HG02678 (cell line): Measurements from ENCODE around the gene CNIH3.

Experiments used
- ATAC-seq: cut with Tn5 transposase; IDR thresholded peaks from one replicate; pipeline ENCODE4 v1.9.1; 2021; ENCODE audit warnings: mild to moderate bottlenecking, moderate library complexity; ENCODE audit not compliant: unreplicated experiment

Gene CNIH3

DNA sequence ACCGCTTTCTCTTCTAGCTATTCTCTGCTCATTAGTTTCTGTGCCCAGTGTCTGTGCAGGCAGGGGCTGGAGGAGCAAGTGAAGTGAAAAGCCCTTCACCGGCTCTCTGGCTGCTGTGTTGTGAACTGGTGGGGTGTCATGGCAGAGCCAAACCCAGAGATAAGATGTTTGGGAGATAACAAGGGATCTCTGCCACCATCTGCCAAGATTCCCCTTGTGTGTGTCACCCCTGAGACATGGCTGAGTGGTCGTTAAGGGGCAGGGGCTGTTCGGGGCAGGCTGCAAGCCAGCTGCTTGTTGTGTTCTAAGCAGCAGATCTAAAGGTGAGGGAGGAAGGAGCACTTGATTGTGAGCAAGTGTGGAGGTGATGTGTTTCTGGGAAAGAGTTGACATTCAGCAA is 24.5 kb downstream of the CNIH3 start:
- no peak for ATAC-seq

DNA sequence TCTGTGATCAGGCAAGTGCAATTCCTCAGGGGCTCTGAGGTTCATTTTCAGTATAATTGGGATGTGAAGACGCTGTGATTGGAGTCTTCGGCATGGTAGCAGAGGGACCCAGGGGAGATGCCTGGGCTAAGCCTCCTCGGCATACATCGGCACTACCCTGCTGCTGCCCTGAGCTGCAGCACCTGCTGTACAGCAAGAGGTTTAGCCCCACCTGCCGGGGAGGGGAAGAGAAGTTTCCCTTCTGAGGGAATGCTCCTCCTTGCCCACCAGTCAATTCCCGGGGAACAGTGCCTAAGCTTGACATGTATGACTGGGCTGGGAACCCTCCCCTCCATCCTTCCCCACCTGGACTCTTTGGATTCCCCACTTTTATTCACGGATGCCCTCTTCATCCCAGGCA is 24.9 kb downstream of the CNIH3 start:
- no peak for ATAC-seq

DNA sequence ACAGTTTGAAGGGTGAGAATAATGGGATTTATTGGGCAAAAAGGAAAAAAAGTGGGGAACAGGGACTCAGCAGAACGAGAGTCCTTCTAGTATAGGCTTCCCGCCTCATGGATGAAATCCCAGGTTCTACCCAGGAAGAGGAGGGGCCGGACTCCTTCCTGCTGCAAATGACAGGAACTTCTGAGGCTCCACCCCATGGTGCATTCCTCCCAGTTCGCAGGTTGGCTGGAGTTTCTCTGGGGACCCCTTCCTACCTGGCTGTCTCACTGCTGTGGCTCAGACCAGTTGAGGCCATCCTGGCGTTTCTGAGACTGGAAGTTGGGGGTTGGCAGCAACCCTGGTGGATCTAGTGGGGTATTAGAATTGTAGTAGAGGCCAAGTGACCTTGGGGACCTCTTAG is 27.5 kb downstream of the CNIH3 start:
- no peak for ATAC-seq

GRCh38 chr1:224644553-224645154 is 28.5 kb downstream of the CNIH3 start:
- peak; percentile 75 for ATAC-seq

DNA sequence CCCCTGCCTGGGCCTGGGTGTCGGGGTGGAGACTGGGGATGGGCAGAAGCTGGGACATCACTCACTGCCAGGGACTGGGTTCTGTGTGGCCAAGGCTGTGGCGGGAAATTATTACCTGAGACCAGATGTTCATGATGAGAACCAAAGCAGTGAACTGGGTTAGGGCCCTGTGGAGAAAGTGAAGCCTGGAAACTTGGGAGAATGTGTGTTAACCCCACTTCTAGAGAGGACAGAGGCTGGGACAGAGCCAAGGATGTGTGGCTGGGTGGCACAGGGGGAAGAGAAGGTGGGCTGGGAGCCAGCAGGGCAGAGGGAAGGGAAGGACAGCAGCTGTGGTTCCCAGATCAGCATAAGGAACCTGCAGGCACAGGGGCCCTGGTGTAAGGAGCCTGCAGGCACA is 31.3 kb downstream of the CNIH3 start:
- ATAC-seq: no peak

GRCh38 chr1:224650290-224650689 is 34.2 kb downstream of the CNIH3 start:
- no peak for ATAC-seq

GRCh38 chr1:224651188-224651587 is 35.1 kb downstream of the CNIH3 start:
- no peak for ATAC-seq

DNA sequence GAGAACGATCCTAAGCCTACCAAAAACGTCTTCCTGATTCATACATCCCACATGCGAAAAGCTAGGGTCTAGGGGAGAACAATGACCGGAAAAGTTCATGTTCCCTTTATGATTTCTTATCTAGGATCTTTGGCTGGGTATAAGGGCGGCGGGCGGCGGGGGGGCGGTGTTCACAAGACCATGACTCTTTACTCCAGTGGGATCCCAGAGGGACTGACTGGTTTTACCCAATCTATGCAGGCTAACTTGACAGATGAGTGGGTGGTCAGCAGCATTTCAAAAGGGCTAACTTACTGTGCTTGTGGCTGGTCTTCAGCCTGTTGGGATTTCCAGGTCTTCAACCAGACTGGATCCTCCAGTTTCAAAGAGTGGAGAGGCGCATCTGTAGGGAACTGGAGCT is 40.3 kb downstream of the CNIH3 start:
- no peak for ATAC-seq

- ATAC-seq: no peak
These were observed 44.0 kb downstream of the CNIH3 start for GRCh38 chr1:224660074-224660473.

DNA sequence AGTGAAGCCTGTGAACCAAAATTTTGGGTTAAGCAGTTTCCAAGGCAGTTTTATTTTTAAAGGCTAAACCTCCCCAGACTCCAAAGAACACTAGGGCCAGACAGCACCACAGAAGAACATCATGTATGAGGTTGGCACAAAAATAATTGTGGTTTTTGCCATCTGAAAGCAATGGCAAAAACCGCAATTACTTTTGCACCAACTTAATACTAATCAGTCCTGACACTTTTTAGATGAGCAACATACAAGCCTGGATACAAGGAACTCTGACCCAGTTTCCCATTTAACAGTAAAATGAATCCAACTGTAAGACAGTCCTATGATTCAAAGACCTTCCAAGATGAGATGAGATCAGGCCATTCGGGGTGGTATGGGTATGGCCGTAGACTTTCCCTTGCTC is 46.8 kb downstream of the CNIH3 start:
- ATAC-seq: no peak

DNA sequence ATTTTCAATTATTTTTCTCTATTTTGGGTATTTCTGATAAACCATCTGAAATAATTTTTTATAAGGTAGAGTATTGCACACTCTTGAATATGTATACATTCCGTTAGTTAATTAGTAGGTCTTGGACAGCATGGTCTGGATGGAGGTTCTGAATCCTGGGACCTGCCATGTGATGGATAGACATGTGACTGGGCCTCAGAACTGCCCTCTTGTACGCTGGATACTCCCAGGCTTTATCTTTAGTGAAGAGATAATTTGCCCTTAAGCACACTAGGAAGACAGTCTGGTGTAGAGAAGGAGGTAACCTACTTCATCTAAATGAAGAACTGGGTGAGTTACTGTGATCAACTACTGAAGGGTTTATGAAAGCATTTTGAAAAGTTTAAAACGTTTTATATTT is 48.9 kb downstream of the CNIH3 start:
- no peak for ATAC-seq

GRCh38 chr1:224666078-224666477 is 50.0 kb downstream of the CNIH3 start:
- ATAC-seq: no peak

GRCh38 chr1:224666913-224667312 is 50.8 kb downstream of the CNIH3 start:
- no peak for ATAC-seq

DNA sequence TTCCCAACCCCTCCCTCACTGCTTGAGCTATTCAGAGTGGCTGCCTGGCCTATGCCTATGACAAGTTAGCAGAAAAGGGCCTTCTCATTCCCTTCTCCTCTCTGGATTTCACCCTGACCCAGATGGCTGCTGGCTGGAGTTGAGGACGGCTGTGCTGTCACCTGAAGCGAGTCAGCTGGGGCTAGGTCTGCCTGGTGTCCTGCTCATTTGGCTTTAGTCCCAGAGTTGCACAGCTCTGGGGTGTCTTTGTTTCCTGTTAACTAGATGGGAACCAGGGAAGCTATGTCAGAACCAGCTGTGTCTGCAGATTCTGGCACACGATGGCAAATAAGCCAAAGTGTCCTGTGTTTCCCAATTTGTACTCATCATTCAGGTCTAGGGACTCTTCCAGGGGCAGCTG is 52.9 kb downstream of the CNIH3 start:
- ATAC-seq: no peak

GRCh38 chr1:224669403-224669802 is 53.3 kb downstream of the CNIH3 start:
- ATAC-seq: no peak

GRCh38 chr1:224670506-224670905 is 54.4 kb downstream of the CNIH3 start:
- no peak for ATAC-seq

- no peak for ATAC-seq
These were observed 55.0 kb downstream of the CNIH3 start for GRCh38 chr1:224671076-224671475.

GRCh38 chr1:224673141-224673540 is 57.0 kb downstream of the CNIH3 start:
- ATAC-seq: no peak

DNA sequence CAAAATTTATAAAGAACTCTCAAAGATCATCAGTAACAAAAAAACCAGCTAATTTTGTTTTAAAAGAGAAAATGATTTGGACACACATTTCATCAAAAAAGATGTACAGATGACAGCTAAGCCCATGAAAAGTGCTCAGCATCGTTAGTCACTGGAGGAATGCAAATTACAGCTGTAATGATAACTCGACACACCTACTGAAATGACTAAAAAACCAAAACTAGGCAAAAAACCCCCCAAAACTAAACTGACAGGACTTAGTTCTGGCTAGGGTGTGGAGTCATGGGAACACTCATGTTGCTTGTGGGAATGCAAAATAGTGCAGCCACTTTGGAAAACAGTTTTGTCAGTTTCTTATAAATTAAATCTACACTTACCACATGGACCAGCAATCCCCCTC is 59.5 kb downstream of the CNIH3 start:
- peak; percentile 50 for ATAC-seq

DNA sequence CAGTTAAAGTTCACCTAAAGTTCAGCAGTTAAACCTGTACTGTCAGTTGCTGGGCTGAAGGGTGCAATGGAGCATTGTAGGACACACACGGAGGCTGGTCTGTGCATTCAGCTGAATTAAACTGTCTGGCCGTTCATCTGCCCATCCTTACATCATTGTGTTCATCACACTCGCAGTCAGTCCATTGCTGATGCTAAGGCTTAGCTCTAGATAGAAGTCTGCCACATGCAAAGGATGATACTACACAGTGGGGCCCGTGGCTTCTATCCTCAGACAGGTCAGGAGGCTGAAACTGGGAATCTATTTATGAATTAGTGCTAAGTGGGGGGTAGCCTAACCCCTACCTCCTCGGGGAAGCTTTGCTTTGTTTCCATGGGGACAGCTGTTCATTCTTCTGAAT is 60.4 kb downstream of the CNIH3 start:
- no peak for ATAC-seq

DNA sequence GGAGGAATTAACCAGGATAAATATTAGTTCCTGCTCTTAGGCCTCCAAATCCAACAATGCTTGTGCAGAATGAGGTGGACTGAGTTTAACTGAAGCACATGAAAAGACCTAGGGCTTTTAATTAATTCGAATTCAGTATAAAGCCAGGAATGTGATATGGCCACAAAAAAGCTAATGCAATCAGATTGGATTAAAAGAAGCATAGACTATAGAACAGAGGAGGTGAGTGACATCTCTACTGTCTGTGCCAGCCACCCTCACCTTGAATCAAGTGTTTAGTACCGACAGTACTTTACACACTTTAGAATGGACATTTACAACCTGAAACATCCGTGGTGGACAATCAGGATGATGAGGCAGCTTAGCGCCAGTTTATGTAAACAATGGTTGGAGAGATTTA is 62.1 kb downstream of the CNIH3 start:
- ATAC-seq: no peak

DNA sequence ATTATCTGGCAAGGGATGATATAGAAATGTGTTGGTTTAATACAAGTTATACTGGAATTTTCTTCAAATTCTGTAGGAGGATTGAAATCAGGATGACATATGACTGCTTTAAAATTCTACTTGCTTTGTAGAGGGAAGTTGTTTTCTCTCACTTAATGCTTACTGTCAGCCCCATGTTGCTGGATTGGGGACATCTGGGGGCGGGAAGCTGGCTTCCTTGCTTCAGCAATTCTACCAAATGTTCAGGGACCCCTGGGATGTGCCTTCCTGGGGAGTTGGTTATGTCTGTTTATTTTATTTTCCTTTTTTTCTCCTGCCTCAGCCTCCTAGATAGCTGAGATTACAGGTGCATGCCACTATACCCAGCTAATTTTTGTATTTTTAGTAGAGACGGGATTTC is 63.5 kb downstream of the CNIH3 start:
- ATAC-seq: no peak

- ATAC-seq: no peak
These were observed 65.7 kb downstream of the CNIH3 start for GRCh38 chr1:224681816-224682215.

GRCh38 chr1:224683936-224684335 is 67.8 kb downstream of the CNIH3 start:
- ATAC-seq: no peak
